ENCODE data around the gene KCNJ10.

Gene KCNJ10

GRCh38 chr1:160069460-160070231, at the start of gene KCNJ10:
KCNJ10 (minus strand) TSS chr1:160070160; CDS start chr1:160042532, 27,628 bp downstream.
- peak within 1 kb of the TSS; percentile 64 for H3K4me3 ChIP-seq (ENCODE audit: low read length)
- H3K27me3 ChIP-seq (replicated peaks; ENCODE audit: insufficient read depth, low read length): 0 out of 2 replicates have a peak, but pooled peaks cover 6% of the 10 kb centered on the region
- H3K79me2 ChIP-seq (ENCODE audit: low read length): no peaks in the 10 kb centered on the region
- peaks cover 20% of the 10 kb centered on the region for H3K4me1 ChIP-seq (ENCODE audit: low read length)
- peak within 1 kb of the TSS; percentile 89 for H3K4me2 ChIP-seq (ENCODE audit: low read depth, low read length)
- H3F3A ChIP-seq (ENCODE audit: insufficient read depth, low read length): peaks cover 20% of the 10 kb centered on the region
- no peak for TF ChIP-seq EZH2phosphoT487 (IDR thresholded peaks at IDR 0.05; ENCODE audit: low read length)
- TF ChIP-seq CTCF (IDR thresholded peaks at IDR 0.05; ENCODE audit: low read length): no peak
- TF ChIP-seq EZH2 (optimal IDR thresholded peaks at IDR 0.05; ENCODE audit: low read depth, low read length): no peak
- no peak for DNase-seq
- no peaks in the 10 kb centered on the region for H3K9me2 ChIP-seq (replicated peaks; ENCODE audit: insufficient read depth, low read length)
- H2AFZ ChIP-seq (ENCODE audit: low read length): peak within 1 kb of the TSS; percentile 85
- no peaks in the 10 kb centered on the region for H3K9me3 ChIP-seq (replicated peaks; ENCODE audit: insufficient read depth, low read length)
- peak within 1 kb of the TSS; percentile 34; the same call in 1 of the 2 replicates for H3K9ac ChIP-seq (ENCODE audit: low read length)
- H3K27ac ChIP-seq (ENCODE audit: low read length): no peak within 1 kb of the TSS
- no peaks in the 10 kb centered on the region for H4K20me1 ChIP-seq (ENCODE audit: insufficient read depth, low read length)
- no peaks in the 10 kb centered on the region for H3K36me3 ChIP-seq (replicated peaks; ENCODE audit: insufficient read depth, low read length)

- Histone ChIP-seq H3K79me2 (ENCODE audit: low read length) (no peaks in the 10 kb centered on the region), H3F3A (ENCODE audit: insufficient read depth, low read length) (no peaks in the 10 kb centered on the region), H3K4me2 (ENCODE audit: low read depth, low read length) (no peak overlapping the region), H2AFZ (ENCODE audit: low read length) (no peak overlapping the region), H3K36me3 (replicated peaks; ENCODE audit: insufficient read depth, low read length) (no peaks in the 10 kb centered on the region), H3K27ac (ENCODE audit: low read length) (no peak overlapping the region), H3K9ac (ENCODE audit: low read length) (no peak overlapping the region), H3K9me2 (replicated peaks; ENCODE audit: insufficient read depth, low read length) (no peaks in the 10 kb centered on the region), H4K20me1 (ENCODE audit: insufficient read depth, low read length) (no peaks in the 10 kb centered on the region), H3K4me1 (ENCODE audit: low read length) (no peaks in the 10 kb centered on the region), H3K27me3 (replicated peaks; ENCODE audit: insufficient read depth, low read length) (peaks cover 7% of the 10 kb centered on the region; the same call in 1 of the 2 replicates), H3K4me3 (ENCODE audit: low read length) (no peak overlapping the region), H3K9me3 (replicated peaks; ENCODE audit: insufficient read depth, low read length) (no peaks in the 10 kb centered on the region)
- DNase-seq: no peak
- no peak for TF ChIP-seq EZH2 (optimal IDR thresholded peaks at IDR 0.05; ENCODE audit: low read depth, low read length)
- TF ChIP-seq EZH2phosphoT487 (IDR thresholded peaks at IDR 0.05; ENCODE audit: low read length): no peak
- TF ChIP-seq CTCF (IDR thresholded peaks at IDR 0.05; ENCODE audit: low read length): no peak
These were observed 49.0 kb upstream of the KCNJ10 start for GRCh38 chr1:160118928-160119327.

GRCh38 chr1:160117709-160118183, 47.8 kb upstream of the KCNJ10 start:
- Histone ChIP-seq H3K36me3 (replicated peaks; ENCODE audit: insufficient read depth, low read length) (no peaks in the 10 kb centered on the region), H3K9me3 (replicated peaks; ENCODE audit: insufficient read depth, low read length) (no peaks in the 10 kb centered on the region), H2AFZ (ENCODE audit: low read length) (no peak overlapping the region), H3K27me3 (replicated peaks; ENCODE audit: insufficient read depth, low read length) (peaks cover 7% of the 10 kb centered on the region; the same call in 1 of the 2 replicates), H4K20me1 (ENCODE audit: insufficient read depth, low read length) (no peaks in the 10 kb centered on the region), H3K27ac (ENCODE audit: low read length) (no peak overlapping the region), H3K4me3 (ENCODE audit: low read length) (no peak overlapping the region), H3F3A (ENCODE audit: insufficient read depth, low read length) (no peaks in the 10 kb centered on the region), H3K4me2 (ENCODE audit: low read depth, low read length) (no peak overlapping the region), H3K9me2 (replicated peaks; ENCODE audit: insufficient read depth, low read length) (no peaks in the 10 kb centered on the region), H3K79me2 (ENCODE audit: low read length) (no peaks in the 10 kb centered on the region), H3K9ac (ENCODE audit: low read length) (no peak overlapping the region), H3K4me1 (ENCODE audit: low read length) (no peaks in the 10 kb centered on the region)
- TF ChIP-seq EZH2phosphoT487 (IDR thresholded peaks at IDR 0.05; ENCODE audit: low read length) (no peak), EZH2 (optimal IDR thresholded peaks at IDR 0.05; ENCODE audit: low read depth, low read length) (no peak), CTCF (IDR thresholded peaks at IDR 0.05; ENCODE audit: low read length) (no peak)
- no peak for DNase-seq

Measured in MM.1S (cell line).